ENCODE measurements around the gene PRODH. TPM values are rescaled to one million over a fixed set of nuclear protein-coding genes. Genes with fewer than 3 reads are reported as not detected.
"Not testable (repeated sequence)": the region's sequence is repeated elsewhere in the genome, so short reads cannot be mapped to it uniquely, and the experiment has no call there.

The PRODH gene
- total and polyA plus RNA-seq, 10 donors, result 0.55 to 4.0 (median 0.70) TPM; not detected in 3

- intact Hi-C loops (cut with DNase I; ENCODE audit: low total_unique reads), result no loop called here
- WGBS, 5 donors, result 86 to 92% (median 87%) methylated on average over 10 of the region's 10 CpGs
- peaks cover 0 to 39% (median 0%) of the 10 kb centered on the region in 7 donors for H3K27me3 ChIP-seq (replicated peaks in 1 of 7)
Measured at GRCh38 chr22:18955696-18956095, 19.6 kb upstream of the PRODH start.

GRCh38 chr22:18954990-18955571 lies 19.0 kb upstream of the PRODH start:
- Histone ChIP-seq H3K36me3 (no peaks in the 10 kb centered on the region), H3K9me3 (no peaks in the 10 kb centered on the region), H3K27ac (no peak overlapping the region), H3K4me3 (no peak overlapping the region), H3K4me1 (no peaks in the 10 kb centered on the region), H3K27me3 (replicated peaks in 1 of 7) (peaks cover 0 to 41% (median 0%) of the 10 kb centered on the region in 7 donors)
- no peak for TF ChIP-seq POLR2A (IDR thresholded peaks at IDR 0.05)
- intact Hi-C loops (cut with DNase I; ENCODE audit: low total_unique reads), result no loop called here
- DNase-seq, result peak; percentile 57
- 77 to 84% (median 84%) methylated on average over 9 to 15 of the region's 15 CpGs for WGBS, 5 donors

More at GRCh38 chr22:18955696-18956095, 19.6 kb upstream of the PRODH start:
- no peak overlapping the region for H3K4me3 ChIP-seq
- TF ChIP-seq POLR2AphosphoS5 (IDR thresholded peaks at IDR 0.05) (no peak), POLR2A (IDR thresholded peaks at IDR 0.05) (no peak), CTCF (IDR thresholded peaks at IDR 0.05 in 8 of 11, conservative IDR thresholded peaks at IDR 0.05 in 3 of 11) (no peak)
- no peak for DNase-seq
- H3K36me3 ChIP-seq, result no peaks in the 10 kb centered on the region
- H3K4me1 ChIP-seq, result no peaks in the 10 kb centered on the region
- H3K9me3 ChIP-seq, result no peaks in the 10 kb centered on the region
- H3K27ac ChIP-seq, result no peak overlapping the region

- DNase-seq, result peak; percentile 92
- H3K27me3 ChIP-seq (replicated peaks in 1 of 7), result peaks cover 0 to 47% (median 0%) of the 10 kb centered on the region in 7 donors
- H3K4me1 ChIP-seq; H3K36me3 ChIP-seq; H3K4me3 ChIP-seq; H3K9me3 ChIP-seq; intact Hi-C loops (cut with DNase I; ENCODE audit: low total_unique reads); H3K27ac ChIP-seq: not testable (repeated sequence)
- TF ChIP-seq CTCF (IDR thresholded peaks at IDR 0.05 in 8 of 11, conservative IDR thresholded peaks at IDR 0.05 in 3 of 11) (peak; percentile 64 to 95 (median 82)), POLR2AphosphoS5 (IDR thresholded peaks at IDR 0.05) (peak in 1 of 3 donors; percentile 50)
- 10 to 63% (median 21%) methylated on average over 3 to 14 of the region's 14 CpGs for WGBS, 5 donors
Measured at GRCh38 chr22:18954303-18954989, 18.4 kb upstream of the PRODH start.

GRCh38 chr22:18953128-18953527 lies 17.0 kb upstream of the PRODH start:
- peaks cover 0 to 55% (median 0%) of the 10 kb centered on the region in 7 donors for H3K27me3 ChIP-seq (replicated peaks in 1 of 7)
- H3K36me3 ChIP-seq; H3K4me3 ChIP-seq; H3K4me1 ChIP-seq; H3K9me3 ChIP-seq; intact Hi-C loops (cut with DNase I; ENCODE audit: low total_unique reads); H3K27ac ChIP-seq: not testable (repeated sequence)
- peak; percentile 54 for DNase-seq
- WGBS, 5 donors, result 50 to 73% (median 63%) methylated on average over 6 to 12 of the region's 14 CpGs

- intact Hi-C loops (cut with DNase I; ENCODE audit: low total_unique reads), result no loop called here
- TF ChIP-seq POLR2AphosphoS5 (IDR thresholded peaks at IDR 0.05) (no peak), CTCF (IDR thresholded peaks at IDR 0.05 in 8 of 11, conservative IDR thresholded peaks at IDR 0.05 in 3 of 11) (no peak), POLR2A (IDR thresholded peaks at IDR 0.05) (no peak)
- Histone ChIP-seq H3K36me3 (no peaks in the 10 kb centered on the region), H3K27ac (no peak overlapping the region), H3K9me3 (no peaks in the 10 kb centered on the region), H3K4me3 (no peak overlapping the region), H3K27me3 (replicated peaks in 1 of 7) (peaks cover 0 to 57% (median 0%) of the 10 kb centered on the region in 7 donors), H3K4me1 (no peaks in the 10 kb centered on the region)
- no peak for DNase-seq
- 60 to 95% (median 81%) methylated on average over 5 to 6 of the region's 6 CpGs for WGBS, 5 donors
Measured at GRCh38 chr22:18952022-18952421, 15.9 kb upstream of the PRODH start.

Data from spleen (tissue), 11 donors.